Fibroblast of villous mesenchyme (primary cell): ENCODE measurements around the gene GJC3. TPM values are rescaled to one million over a fixed set of nuclear protein-coding genes. Genes with fewer than 3 reads are reported as not detected.
"Not testable (repeated sequence)": the region's sequence is repeated elsewhere in the genome, so short reads cannot be mapped to it uniquely, and the experiment has no call there.

Source experiments
- DNase-seq: peaks from one replicate; pipeline ENCODE4 v3.0.0-alpha.2; 2010; ENCODE audit warnings: low read depth
- H3K4me3 ChIP-seq: 2 replicates; pipeline ENCODE4 v1.5.1; 2011; ENCODE audit warnings: low read depth, mild to moderate bottlenecking, low read length
- total RNA-seq: library from RNA; depleted of rRNA; stranded (reverse); fragments of >200 nt; gene quantifications from 2 replicates; pipeline ENCODE4 v1.2.3, GENCODE V29; 2012
- TF ChIP-seq, protein P1 (sequence below): IDR thresholded peaks from 2 replicates; pipeline ENCODE4 v1.5.1; 2012; ENCODE audit warnings: low read depth, mild to moderate bottlenecking, low read length; ENCODE audit not compliant: insufficient read depth

Gene GJC3
- total RNA-seq, 1 donor = not detected

DNA sequence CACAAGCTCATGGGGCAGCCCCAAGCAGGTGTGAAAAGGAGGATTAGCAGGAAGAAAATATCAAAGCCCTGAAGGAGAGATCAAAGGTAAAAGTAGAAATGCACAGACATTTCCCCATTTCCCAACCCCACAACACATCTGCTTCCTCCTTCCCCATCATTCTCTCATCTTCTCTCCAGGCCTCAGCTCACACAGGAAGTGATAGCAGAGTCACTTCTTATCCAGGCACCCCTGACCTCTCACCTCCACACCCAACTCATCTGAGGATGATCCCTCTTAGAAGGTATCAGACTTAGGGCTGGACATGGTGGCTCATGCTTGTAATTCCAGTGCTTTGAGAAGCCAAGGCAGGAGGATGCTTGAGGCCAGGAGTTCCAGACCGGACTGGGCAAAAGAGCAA lies 18.2 kb upstream of the GJC3 start:
- no peak for DNase-seq
- TF ChIP-seq, protein P1, sequence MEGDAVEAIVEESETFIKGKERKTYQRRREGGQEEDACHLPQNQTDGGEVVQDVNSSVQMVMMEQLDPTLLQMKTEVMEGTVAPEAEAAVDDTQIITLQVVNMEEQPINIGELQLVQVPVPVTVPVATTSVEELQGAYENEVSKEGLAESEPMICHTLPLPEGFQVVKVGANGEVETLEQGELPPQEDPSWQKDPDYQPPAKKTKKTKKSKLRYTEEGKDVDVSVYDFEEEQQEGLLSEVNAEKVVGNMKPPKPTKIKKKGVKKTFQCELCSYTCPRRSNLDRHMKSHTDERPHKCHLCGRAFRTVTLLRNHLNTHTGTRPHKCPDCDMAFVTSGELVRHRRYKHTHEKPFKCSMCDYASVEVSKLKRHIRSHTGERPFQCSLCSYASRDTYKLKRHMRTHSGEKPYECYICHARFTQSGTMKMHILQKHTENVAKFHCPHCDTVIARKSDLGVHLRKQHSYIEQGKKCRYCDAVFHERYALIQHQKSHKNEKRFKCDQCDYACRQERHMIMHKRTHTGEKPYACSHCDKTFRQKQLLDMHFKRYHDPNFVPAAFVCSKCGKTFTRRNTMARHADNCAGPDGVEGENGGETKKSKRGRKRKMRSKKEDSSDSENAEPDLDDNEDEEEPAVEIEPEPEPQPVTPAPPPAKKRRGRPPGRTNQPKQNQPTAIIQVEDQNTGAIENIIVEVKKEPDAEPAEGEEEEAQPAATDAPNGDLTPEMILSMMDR = no peak

DNA sequence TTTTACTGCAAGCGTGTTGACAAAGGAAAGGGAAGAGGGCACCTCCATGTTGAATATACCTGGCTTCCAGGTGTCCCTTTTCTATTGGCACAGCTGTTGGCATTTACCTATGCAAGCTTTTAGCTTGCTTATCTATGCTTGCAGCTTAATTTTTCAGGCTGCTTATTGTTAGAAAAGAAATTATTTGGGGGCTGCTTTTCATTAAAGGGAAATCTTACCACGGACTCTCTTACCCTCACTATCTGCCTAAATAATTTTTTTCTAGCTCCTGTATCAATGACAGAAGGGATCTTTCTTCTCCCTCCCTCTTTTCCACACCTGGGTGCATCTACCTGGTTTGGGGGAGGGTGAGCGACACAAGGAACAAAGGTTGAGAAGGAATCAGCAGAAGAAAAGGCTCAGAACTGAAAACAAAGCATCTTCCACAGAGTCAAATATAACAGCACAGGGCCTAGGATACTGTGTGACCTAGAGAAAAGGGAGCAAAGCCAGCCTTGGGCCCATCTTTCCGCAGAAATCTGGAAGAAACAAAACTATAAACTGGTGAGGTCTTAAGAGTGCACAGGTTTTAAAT lies 15.2 kb upstream of the GJC3 start:
- H3K4me3 ChIP-seq = no peak overlapping the region
- TF ChIP-seq, protein P1 = no peak
- DNase-seq = no peak

More for the DNA sequence above, 18.2 kb upstream of the GJC3 start:
- no peak overlapping the region for H3K4me3 ChIP-seq

DNA sequence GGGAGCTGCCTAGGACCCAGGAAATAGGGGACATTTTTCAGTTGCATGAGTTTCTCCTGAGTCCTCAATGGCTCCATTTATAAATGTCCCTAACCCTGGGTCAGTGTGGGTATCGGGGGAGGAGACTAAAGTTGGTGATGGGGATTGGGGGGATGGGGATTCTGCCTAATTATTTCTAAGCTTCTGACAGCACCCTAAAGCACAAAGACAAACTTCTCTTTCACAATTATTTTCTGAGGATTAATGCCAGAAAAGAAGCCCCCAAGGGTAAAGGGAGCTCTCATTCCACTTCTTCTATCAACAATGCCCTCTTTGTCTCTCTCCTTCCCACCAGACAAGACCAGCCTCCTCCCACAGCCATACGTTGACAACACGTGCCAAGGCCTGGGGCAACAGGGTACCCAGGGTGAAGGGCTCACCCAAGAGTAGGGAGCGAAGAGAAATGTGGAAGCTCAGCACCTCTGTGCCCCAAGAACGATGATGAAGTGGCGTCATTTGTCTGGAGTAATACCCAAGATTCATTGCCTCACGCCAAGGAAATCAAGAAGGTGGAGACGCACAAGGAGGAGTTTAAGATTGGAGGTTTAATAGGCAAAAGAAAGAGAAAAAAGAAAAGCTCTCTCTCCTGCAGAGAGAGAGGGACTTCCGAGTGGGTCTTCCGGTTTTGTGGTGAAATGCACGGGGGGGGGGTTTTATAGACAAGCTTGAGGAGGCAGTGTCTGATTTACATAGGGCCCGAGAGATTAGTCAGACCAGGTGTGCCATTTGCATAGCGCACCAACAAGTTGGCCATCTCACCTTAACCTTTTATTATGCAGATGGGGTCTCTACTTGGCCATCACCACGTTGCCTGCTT lies 14.4 kb upstream of the GJC3 start:
- TF ChIP-seq, protein P1 = no peak
- H3K4me3 ChIP-seq = no peak overlapping the region
- DNase-seq = no peak

DNA sequence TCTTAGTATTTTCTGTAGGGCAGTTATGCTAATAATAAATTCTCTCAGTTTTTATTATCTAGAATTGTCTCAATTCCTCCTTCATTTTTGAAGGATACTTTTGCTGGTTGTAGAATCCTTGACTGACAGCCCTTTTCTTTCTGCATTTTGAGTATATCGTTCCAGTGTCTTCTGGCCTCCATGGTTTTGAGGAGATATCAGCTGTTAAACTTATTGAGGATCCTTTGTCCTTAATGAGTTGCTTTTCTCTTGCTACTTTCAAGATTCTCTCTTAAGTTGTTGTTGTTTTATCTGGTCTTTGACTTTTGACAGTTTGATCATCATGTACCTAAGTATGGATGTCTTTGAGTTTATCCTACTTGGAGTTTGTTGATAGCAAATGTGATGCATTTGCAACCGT lies 8.9 kb upstream of the GJC3 start:
- TF ChIP-seq, protein P1 = no peak
- no peak overlapping the region for H3K4me3 ChIP-seq
- DNase-seq = no peak

DNA sequence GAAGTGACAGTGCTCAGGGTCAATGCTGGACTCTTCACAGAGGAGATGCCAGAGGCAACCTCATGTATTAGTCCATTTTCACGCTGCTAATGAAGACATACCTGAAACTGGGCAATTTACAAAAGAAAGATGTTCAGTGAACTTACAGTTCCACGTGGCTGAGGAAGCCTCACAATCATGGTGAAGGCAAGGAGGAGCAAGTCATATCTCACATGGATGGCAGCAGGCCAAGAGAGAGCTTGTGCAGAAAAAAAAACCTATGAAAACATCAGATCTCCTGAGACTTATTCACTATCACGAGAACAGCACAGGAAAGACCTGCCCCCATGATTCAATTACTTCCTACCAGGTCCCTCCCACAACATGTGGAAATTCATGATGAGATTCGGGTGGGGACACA lies 5.6 kb upstream of the GJC3 start:
- H3K4me3 ChIP-seq, DNase-seq: not testable (repeated sequence)

DNA sequence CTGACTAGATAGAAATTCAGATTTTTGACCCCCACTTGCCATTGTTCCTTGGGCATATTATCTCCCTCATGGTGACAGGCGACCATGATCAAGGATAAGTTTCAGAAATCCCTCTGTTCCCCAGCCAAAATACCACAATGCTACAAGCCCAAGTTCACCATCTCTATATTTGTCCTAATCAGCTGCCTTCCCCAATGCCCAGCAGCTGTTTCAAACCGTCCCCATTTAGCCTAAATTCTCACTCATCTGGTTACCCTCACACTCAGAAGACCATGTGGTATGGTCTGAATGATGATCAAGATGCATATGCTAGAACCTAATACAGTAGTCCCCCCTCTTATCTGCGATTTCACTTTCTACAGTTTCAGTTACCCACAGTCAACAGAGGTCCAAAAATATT lies 956 bp upstream of the GJC3 start:
- TF ChIP-seq, protein P1 = no peak
- no peak overlapping the region for H3K4me3 ChIP-seq
- DNase-seq = no peak

DNA sequence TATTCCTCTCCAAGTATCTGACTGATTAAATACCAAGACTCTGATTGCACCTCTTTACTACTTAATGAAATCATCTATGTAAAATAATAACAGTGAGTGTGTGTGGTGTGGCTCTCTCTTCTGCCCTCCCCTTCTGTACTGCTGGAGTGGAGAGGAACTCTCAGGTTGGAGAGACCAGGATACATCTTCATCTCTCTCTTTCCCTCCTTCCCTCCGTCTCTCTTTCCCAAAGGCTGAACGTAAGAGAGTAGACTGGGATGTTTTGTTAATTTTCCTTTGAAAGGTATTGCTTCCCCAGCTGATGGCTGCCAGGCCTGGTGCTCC lies 272 bp upstream of the GJC3 start:
- peak overlapping the region; percentile 35 for H3K4me3 ChIP-seq
- TF ChIP-seq, protein P1 = no peak
- DNase-seq = no peak
